NB4 (cell line): ENCODE measurements around the gene TCHH.

Experiments
- DNase-seq: peaks from one replicate; pipeline ENCODE4 v3.0.0; 2010; ENCODE audit warnings: low read depth
- H3K4me3 ChIP-seq: one replicate; pipeline ENCODE4 v1.5.1; 2011; ENCODE audit warnings: mild to moderate bottlenecking, low read depth, low read length, moderate library complexity
- CTCF ChIP-seq: IDR thresholded peaks from one replicate; pipeline ENCODE4 v1.5.1; 2012; ENCODE audit warnings: low read depth, low read length
- MAX ChIP-seq: IDR thresholded peaks from 2 replicates; pipeline ENCODE4 v1.6.1; 2011; ENCODE audit warnings: low read depth, low read length
- MYC ChIP-seq: IDR thresholded peaks from 2 replicates; pipeline ENCODE4 v1.6.1; 2011; ENCODE audit warnings: low read depth, low read length
- POLR2A ChIP-seq: IDR thresholded peaks from 2 replicates; pipeline ENCODE4 v1.6.1; 2011; ENCODE audit warnings: mild to moderate bottlenecking; ENCODE audit not compliant: insufficient read length; ENCODE audit errors: extremely low read depth

TCHH gene

DNA sequence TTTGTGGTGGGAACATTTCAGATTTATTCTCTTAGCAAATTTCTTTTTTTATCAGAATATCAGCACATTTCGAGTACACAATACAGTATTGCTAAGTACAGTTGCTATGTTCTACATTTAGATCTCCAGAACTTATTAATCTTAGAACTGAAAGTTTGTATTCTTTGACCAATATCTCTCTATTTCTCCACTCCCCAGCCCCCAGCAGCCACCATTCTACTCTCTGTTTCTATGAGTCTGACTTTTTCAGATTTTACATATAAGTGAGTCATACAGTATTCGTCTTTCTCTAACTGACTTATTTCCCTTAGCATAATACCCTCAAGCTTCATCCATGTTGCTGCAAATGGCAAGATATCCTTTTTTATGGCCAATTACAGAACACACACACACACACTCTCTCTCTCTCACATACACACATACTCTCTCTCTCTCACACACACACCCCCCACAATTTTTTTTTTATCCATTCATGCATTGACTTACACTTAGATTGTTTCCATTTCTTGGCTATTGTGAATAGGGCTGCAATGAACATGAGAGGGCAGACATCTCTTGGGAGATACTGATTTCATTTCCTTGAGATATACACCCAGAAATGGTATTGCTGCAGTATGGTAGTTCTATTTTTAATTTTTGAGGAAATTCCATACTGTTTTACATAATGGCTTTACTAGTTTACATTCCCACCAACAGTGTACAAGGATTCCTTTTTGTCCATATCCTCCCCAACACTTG, 28.1 kb upstream of the TCHH start:
- H3K4me3 ChIP-seq, result no peak overlapping the region
- DNase-seq, result no peak
- TF ChIP-seq POLR2A (no peak), MYC (no peak), MAX (no peak), CTCF (no peak)

DNA sequence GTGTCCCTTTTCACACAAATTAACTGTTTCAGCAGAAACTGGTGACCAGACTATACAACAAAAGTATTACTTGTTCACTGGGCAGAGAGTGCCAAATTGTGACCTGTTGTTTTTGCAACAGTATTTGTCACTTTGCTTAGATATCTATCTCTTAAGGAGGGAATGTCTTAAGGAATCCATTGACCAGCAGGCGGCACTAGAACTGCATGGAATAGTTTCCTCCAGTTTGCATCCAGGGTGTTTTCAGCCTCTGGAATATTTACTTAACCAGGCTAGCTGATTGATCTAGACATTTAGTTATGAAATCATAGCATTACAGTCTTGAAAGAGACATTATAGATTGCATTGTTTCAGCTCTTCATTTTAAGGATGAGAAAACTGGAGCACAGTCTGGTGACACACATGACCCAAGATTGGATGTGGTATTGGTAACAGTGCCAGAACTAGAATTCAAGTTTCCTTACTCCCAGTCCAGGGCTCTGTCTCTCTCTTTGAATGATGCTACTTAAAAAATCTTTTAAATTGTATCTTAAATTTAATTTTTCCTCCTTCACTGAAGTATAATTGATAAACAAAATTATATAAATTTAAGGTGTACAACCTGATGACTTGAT, 26.8 kb upstream of the TCHH start:
- no peak overlapping the region for H3K4me3 ChIP-seq
- TF ChIP-seq MAX (no peak), CTCF (peak; percentile 65)
- peak; percentile 62 for DNase-seq

- TF ChIP-seq MYC (no peak), CTCF (no peak), POLR2A (no peak), MAX (no peak)
- no peak for DNase-seq
- no peak overlapping the region for H3K4me3 ChIP-seq
These were observed 22.0 kb upstream of the TCHH start for GRCh38 chr1:152137215-152137614.

- DNase-seq, result no peak
- H3K4me3 ChIP-seq, result no peak overlapping the region
- TF ChIP-seq POLR2A (no peak), CTCF (no peak), MAX (no peak)
These were observed 14.9 kb upstream of the TCHH start for GRCh38 chr1:152130186-152130585.

- peak; percentile 27 for DNase-seq
- TF ChIP-seq MYC (no peak), POLR2A (no peak)
These were observed 12.4 kb upstream of the TCHH start for GRCh38 chr1:152127673-152128072.

DNA sequence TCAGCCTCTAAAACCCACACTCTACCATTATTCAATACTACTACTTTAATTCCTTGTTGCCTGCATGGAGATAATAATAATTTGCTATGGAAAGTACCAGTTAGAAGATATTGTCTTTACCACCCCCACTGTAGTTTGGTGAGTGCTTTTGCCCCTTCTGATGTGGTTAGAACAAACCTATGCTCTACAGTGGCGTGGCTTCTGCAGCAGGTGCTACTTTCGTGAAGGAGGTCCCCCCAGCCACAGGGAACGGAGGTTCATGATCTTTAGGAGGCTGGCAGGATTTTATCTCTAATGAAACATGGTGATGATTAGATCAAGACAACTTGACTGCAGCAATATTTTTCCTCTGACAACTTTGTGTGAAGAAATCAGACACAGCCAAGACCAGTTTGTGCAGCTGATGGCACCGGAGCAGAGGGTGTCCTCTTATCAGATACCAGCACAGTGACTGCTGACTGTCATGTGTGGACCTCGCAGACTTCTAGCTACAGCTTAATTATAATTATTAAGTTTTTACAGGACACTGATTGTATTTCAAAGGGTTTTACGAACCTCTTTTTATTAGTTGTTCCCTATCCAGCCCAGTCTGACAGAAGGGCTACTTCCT, 10.7 kb upstream of the TCHH start:
- DNase-seq, result no peak
- H3K4me3 ChIP-seq, result no peak overlapping the region
- TF ChIP-seq MAX (no peak), MYC (no peak), CTCF (no peak), POLR2A (no peak)

More at GRCh38 chr1:152127673-152128072, 12.4 kb upstream of the TCHH start:
- H3K4me3 ChIP-seq, result no peak overlapping the region
